Cardiac muscle cell (in vitro differentiated cells and primary cell): Measurements from ENCODE around the gene NR2C2. TPM values are rescaled to one million over a fixed set of nuclear protein-coding genes. Genes with fewer than 3 reads are reported as not detected.

Experiments
- DNase-seq, 2 donors: peaks; one replicate each; pipeline versions ENCODE4 v3.0.0 to v3.0.0-alpha.2; 2010 to 2017; ENCODE audit warnings: low read depth in 1 of 2, low spot score in 1 of 2
- H3K27ac ChIP-seq: fragments of 200-600 bp; sonication (generic); 2 replicates; pipeline ENCODE4 v1.5.1; 2016
- H3K27me3 ChIP-seq: fragments of 200-600 bp; sonication (generic); 2 replicates; pipeline ENCODE4 v1.6.0; 2016; ENCODE audit warnings: control low read depth
- H3K36me3 ChIP-seq: fragments of 200-600 bp; sonication (generic); 2 replicates; pipeline ENCODE4 v1.5.1; 2016; ENCODE audit warnings: control low read depth
- H3K4me1 ChIP-seq: fragments of 200-600 bp; sonication (generic); 2 replicates; pipeline ENCODE4 v1.8.1; 2017; ENCODE audit warnings: low read depth, mild to moderate bottlenecking, mixed run types
- H3K4me3 ChIP-seq: fragments of 200-600 bp; sonication (generic); 2 replicates; pipeline ENCODE4 v1.5.1; 2016; ENCODE audit warnings: mild to moderate bottlenecking
- H3K9me3 ChIP-seq: fragments of 200-600 bp; sonication (generic); 2 replicates; pipeline ENCODE4 v1.5.1; 2017; ENCODE audit warnings: low read depth, mild to moderate bottlenecking, control low read depth
- polyA plus RNA-seq: library from polyadenylated mRNA; unstranded; fragments of >200 nt; fragmentation: Nextera tagmentation; extraction: Ambion mirVana; gene quantifications from 2 replicates; pipeline ENCODE4 v1.2.1, GENCODE V29; 2016
- total RNA-seq: library from RNA; depleted of rRNA; stranded (reverse); fragments of >200 nt; gene quantifications from 2 replicates; pipeline ENCODE4 v1.2.3, GENCODE V29; 2016
- TF ChIP-seq, protein P1 (sequence below): IDR thresholded peaks from 2 replicates; pipeline ENCODE4 v1.5.1; 2012; ENCODE audit warnings: low read depth, mild to moderate bottlenecking, low read length

NR2C2 gene
- total and polyA plus RNA-seq, 2 experiments from 2014 or later: 16.2 to 26.5 TPM

DNA sequence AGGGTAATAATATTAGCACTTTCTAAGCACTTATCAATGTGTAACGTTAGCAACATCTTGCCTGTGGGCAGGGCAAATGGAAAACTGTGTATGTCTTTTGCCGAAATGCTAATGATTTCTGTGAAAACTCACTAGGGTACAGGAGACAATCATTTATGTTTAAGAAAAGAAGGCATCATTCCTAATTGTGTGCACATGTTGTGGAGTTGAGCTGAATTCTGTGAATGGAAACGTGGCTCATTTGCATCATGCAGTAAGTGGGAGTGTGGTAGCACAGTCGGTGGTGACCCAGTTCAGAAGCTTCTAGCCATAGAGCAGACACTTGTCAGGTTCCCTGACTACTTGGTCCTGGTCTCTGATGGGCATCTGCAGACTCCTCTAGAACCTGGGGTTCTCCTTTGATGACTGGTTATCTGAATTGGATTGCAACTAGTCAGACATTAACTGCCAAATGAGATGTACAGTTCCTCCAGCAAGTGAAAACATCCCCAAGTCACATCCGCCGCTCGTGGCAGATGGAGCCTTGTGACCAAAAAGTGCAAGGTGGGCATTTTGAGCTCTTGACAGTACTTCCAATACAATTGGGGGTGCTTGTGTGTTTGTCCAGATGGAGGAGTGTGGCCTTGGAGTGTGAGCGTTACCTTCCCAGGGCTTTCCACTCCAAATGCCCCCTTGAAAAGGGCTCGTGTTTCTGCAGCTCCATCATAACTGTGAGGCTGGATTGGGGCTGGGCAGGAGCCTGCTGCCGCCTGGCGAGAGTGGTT lies 96.2 kb downstream of the NR2C2 start:
- Histone ChIP-seq H3K36me3 (peaks cover 71% of the 10 kb centered on the region), H3K4me3 (no peak overlapping the region), H3K27me3 (no peaks in the 10 kb centered on the region), H3K9me3 (no peaks in the 10 kb centered on the region), H3K27ac (no peak overlapping the region), H3K4me1 (peaks cover 8% of the 10 kb centered on the region)
- TF ChIP-seq, protein P1, sequence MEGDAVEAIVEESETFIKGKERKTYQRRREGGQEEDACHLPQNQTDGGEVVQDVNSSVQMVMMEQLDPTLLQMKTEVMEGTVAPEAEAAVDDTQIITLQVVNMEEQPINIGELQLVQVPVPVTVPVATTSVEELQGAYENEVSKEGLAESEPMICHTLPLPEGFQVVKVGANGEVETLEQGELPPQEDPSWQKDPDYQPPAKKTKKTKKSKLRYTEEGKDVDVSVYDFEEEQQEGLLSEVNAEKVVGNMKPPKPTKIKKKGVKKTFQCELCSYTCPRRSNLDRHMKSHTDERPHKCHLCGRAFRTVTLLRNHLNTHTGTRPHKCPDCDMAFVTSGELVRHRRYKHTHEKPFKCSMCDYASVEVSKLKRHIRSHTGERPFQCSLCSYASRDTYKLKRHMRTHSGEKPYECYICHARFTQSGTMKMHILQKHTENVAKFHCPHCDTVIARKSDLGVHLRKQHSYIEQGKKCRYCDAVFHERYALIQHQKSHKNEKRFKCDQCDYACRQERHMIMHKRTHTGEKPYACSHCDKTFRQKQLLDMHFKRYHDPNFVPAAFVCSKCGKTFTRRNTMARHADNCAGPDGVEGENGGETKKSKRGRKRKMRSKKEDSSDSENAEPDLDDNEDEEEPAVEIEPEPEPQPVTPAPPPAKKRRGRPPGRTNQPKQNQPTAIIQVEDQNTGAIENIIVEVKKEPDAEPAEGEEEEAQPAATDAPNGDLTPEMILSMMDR: no peak
- DNase-seq: no peak

GRCh38 chr3:15044326-15044725 lies 96.9 kb downstream of the NR2C2 start:
- no peaks in the 10 kb centered on the region for H3K9me3 ChIP-seq
- H3K36me3 ChIP-seq: peaks cover 74% of the 10 kb centered on the region
- H3K4me1 ChIP-seq: peaks cover 8% of the 10 kb centered on the region
- no peaks in the 10 kb centered on the region for H3K27me3 ChIP-seq
- DNase-seq: no peak
- TF ChIP-seq, protein P1: no peak
- H3K27ac ChIP-seq: no peak overlapping the region
- H3K4me3 ChIP-seq: no peak overlapping the region

- H3K27me3 ChIP-seq: no peaks in the 10 kb centered on the region
- TF ChIP-seq, protein P1: no peak
- no peaks in the 10 kb centered on the region for H3K9me3 ChIP-seq
- peaks cover 75% of the 10 kb centered on the region for H3K36me3 ChIP-seq
- peaks cover 6% of the 10 kb centered on the region for H3K4me1 ChIP-seq
- H3K27ac ChIP-seq: no peak overlapping the region
- no peak for DNase-seq
- no peak overlapping the region for H3K4me3 ChIP-seq
These were observed 98.3 kb downstream of the NR2C2 start for GRCh38 chr3:15045667-15046066.

DNA sequence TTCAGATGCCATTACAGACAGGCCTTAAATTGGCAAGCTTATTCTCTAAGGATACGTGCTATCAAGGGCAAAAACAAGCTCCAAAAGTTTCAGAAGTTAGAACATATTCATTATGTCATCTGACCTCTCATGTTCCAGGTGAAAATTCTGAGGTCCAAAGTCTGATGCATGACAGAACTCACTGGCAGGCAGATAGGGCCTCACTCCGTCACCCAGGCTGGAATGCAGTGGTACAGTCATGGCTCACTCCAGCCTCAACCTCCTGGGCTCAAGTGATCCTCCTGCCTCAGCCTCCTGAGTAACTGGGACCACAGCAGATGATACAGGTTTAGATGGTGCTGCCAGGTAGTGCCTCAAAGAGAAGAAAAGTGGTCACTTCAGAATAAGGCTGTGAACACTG lies 102.2 kb downstream of the NR2C2 start:
- Histone ChIP-seq H3K27me3 (no peaks in the 10 kb centered on the region), H3K4me1 (peaks cover 5% of the 10 kb centered on the region), H3K9me3 (no peaks in the 10 kb centered on the region), H3K4me3 (no peak overlapping the region), H3K36me3 (peaks cover 45% of the 10 kb centered on the region), H3K27ac (no peak overlapping the region)
- TF ChIP-seq, protein P1: no peak
- no peak for DNase-seq

DNA sequence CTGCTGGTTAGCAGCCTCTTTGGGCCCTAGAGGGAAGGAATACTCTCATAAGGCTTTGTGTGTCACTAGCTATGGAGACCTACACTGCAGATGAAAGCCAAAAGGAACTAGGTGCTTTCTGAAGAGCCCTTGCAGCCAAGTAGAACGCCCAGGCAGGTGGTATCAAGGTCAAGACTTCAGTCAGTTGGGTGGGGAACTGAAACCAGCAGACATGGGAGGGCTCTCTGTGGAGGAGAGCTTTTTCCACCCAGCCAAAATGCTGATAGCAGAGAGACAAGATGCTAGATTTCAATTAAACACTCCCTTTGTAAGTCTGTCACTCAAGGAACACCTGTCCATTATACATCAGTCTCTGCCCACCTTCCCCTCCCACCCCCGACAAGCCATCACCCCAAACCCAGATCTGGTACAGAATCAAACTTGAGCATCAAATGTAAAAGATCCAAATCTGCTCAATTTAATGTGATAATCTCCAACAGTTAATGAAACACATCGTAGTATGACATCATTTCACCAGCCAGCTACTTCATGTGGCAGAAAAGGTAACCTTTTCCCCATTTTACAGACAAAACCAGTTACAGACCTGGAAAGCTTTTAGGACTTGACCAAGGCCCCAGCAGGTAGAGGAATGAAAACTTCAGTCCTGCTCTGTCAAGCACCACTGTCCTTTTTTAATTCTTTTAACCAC lies 103.2 kb downstream of the NR2C2 start:
- TF ChIP-seq, protein P1: no peak
- H3K27ac ChIP-seq: no peak overlapping the region
- H3K4me1 ChIP-seq: peaks cover 5% of the 10 kb centered on the region
- DNase-seq: no peak
- H3K9me3 ChIP-seq: no peaks in the 10 kb centered on the region
- H3K27me3 ChIP-seq: no peaks in the 10 kb centered on the region
- no peak overlapping the region for H3K4me3 ChIP-seq
- peaks cover 41% of the 10 kb centered on the region for H3K36me3 ChIP-seq
